A172 (cell line): ENCODE measurements around the gene RBFOX1. TPM values are rescaled to one million over a fixed set of nuclear protein-coding genes. Genes with fewer than 3 reads are reported as not detected.

Experiments used
- DNase-seq: peaks from one replicate; pipeline ENCODE4 v3.0.0-alpha.2; 2015; ENCODE audit warnings: low spot score
- total RNA-seq: library from RNA; depleted of rRNA; stranded (reverse); fragments of >200 nt; shearing (Covaris generic); gene quantifications from 2 replicates; pipeline ENCODE4 v1.2.3, GENCODE V29; 2014

RBFOX1 gene
- total RNA-seq, 1 experiment from 2014 or later: not detected

DNA sequence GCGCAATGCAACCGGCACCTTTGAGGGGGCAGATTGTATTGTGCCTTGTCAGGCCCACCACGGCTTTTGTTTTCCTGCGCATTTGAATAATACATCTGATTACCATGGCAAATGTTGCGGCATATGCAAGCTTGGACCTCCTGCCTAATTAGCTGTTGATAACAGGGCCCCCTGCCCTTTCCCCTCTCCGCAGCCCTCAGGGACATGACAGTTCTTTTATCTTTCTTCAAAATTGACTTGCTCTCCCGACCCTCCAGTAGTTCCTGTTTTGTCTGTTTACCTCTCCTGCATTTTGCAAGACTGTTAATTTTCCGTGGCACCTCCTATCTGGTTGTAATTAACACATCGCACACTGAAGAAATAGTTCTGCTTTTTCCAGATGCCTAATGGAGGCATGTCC lies 86.8 kb downstream of the RBFOX1 start:
- no peak for DNase-seq

DNA sequence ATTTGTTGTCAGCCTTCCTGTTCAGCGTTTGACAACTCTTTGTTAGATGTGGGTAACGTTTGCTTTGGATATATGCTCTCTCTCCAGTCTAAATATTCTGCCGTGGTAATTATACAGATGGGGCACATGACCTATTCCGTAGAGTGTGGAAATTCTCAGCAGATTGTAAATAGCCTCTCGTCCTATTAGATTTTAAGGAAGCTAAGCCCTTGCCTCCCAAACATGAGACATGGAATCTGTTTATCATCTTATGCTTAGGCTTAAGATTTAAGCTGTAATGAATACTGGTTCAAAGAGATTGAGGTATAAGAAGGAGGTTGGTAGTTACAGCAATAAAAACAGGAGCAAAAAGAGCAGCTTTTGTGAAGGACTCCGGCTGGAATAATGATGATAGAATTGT lies 87.4 kb downstream of the RBFOX1 start:
- DNase-seq: no peak

DNA sequence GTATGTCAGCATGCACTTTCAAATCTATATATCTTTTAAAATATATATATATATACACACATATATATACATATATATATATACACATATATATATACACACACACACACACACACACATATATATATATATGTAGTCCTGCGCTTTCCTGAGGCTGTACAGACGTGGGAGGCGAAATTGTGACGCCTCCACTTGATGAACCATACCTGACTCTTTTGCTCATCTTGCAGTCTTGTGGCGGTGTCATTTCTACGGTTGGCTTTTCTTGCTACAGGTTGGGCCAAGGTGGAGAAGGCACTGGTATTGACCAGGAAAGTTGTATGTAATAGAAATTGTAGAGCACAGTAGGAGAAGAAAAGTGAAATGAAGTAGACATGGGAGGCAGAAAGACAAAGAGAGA lies 88.2 kb downstream of the RBFOX1 start:
- DNase-seq: no peak

DNA sequence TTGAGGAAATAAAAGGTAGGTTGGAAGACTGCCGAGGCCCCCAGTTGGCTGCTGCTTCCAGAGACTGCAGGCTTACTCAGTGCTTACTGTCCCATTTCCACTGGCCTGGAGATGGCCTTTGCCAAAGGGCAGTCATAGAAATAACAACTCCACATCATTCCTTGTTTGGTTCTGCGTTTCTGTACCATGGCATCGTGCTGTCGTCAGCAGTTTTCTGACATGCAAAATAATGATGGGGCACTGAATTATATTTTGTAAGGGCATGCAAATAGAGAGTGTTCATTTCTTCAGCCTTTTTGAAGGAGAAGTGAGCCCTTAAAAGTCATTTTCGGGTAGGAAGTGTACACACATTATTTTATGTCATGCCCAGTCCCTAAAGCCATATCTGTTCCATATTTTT lies 88.9 kb downstream of the RBFOX1 start:
- DNase-seq: no peak

DNA sequence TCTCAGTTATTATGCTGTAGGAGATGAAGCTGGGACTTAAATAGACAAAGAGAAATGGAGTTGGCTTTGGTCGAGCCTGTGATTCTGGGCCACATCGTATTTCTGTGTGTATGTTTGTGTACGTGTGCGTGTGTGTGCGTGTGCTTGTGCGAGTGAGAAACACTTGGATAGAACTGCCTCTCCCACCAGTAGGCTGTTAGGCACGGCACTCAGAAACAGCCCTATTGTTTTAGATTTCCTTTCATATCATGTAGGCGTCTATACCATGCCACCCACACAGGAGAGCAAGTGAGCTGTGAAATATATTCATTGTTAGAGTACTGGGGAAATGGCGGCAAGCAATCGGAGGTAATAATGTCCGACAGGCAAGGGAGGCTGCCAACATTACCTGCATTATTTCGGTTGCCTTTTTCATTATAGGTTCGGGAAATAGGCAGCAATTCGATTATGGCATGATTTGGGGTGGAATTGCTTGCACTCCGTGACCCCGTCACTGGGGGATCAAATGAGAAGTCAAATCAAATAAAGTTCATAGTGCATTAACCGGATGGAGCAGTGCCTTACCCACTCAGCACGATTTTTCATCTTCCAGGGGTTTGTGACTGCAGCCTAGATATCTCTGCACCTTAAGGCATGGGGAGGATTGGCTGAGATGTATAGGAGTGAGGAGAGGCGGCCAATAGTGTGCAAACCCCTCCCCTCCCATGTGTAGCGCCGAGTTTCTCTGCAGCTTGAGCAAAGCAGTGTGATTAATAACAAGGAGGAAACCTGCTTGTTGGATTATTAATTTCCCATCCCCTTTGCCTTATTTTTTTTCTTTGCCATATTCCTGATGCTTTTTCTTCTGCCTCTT lies 89.6 kb downstream of the RBFOX1 start:
- no peak for DNase-seq

DNA sequence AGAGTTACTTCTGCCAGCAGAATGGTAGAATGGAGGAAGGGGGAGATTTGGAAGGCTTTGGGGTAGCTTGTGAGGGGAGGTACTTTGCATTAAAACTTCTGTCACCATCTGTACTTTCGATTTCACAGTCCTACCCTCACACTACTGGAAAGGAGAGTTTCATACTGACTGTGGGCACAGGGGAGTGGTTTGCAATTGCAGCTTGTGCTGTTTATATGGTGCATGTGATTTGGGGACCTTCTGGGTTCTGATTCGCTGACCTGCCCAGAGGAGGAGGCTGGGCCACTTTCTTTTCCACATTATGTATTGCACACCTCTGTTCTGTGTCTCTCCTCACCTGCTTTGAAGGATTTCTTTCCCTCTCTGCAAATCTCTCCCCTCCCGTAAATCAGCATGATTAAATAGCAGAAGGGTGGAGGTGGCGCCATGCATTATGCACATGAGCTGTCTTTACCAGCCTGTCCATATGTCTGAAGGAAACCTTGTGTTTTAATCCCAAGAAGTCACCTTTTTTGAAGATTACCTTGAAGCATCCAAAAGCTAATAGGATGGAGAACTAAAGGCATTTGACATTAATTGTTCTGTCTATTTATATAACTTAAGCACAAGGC lies 90.9 kb downstream of the RBFOX1 start:
- DNase-seq: no peak

DNA sequence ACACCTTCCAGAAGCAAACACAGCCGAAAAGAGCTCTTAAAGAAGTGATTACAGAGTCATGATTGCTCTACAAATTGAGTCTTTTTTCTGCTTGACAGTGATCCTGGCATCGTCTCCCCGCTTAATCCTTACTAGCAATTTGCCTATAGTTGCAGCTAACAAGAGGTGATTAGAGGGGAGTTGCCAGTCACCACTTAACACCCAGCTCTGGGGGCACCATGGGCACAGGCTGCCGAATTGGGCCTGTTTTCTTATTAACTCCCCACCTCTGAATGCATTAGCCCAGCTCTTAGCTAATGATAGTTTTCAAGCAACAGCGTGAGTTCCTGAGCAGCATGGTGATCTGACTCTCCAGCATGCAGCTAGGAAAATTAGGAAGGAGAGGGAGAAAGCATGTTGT lies 93.5 kb downstream of the RBFOX1 start:
- no peak for DNase-seq

DNA sequence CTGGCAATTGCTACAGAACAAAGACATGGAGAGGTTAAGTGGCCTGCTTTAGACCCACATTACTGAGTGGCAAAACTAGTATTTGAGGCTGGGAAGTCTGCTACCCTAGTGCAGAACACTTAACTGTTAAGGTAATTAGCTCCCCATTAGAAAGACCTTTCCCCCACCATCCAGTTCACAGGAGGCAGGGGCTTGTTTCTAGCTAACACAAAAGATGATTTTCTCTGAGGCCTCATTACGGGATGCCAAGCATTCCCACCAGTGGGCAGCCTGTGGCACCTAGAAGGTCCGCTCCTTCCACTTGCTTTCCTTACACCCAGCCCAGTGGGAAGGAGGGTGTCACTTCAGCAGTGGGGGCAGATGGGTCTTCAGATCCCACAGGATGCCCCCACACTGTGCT lies 99.1 kb downstream of the RBFOX1 start:
- DNase-seq: no peak

DNA sequence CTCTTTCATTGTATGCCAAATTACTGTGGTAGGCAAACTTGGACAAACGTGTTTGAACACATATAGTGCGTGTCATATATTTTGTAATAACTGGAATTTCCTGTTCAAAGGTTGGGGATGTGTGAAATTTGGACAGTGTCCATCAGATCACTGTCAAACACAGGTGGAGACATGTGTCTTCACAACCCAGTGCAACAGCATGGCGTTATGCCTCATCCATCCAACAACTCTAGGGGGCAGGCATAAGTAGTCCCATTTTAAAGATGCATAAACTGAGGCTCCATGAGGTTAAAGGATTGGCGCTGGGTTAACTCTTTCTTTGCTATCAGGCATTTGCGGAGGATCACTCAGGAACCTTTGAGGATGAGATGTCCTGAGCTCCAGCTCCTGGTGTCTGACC lies 103.7 kb downstream of the RBFOX1 start:
- no peak for DNase-seq

DNA sequence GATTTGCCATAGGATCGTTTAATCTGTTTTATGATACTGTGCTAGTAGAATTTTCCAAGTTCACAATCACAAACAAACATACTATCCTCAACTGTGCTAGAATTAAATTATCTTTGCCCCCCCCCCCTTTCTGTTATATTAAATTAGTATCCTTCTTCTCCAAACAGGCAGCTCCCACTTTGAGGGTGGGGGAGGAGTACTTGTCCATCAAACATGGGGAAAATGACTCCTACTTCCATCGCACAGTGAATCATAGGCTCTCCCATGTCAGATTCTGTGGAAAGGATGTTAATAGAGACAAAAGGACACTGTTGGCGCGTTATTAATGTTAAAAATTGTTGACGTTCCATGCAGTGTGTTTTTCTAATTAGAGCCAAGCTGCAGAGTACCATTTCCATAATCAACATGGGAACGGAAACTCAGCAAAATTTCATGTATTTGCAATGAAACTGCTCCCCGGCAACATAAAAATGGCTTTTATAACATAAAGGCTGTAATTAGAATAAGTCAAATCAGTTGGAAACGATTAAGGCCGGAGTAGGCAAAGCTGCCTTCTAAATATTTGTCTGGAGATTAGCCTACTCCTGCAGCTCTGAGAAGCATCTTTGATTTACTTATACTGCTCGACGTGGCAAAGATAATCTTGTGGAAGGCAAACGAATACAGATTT lies 104.6 kb downstream of the RBFOX1 start:
- DNase-seq: no peak

DNA sequence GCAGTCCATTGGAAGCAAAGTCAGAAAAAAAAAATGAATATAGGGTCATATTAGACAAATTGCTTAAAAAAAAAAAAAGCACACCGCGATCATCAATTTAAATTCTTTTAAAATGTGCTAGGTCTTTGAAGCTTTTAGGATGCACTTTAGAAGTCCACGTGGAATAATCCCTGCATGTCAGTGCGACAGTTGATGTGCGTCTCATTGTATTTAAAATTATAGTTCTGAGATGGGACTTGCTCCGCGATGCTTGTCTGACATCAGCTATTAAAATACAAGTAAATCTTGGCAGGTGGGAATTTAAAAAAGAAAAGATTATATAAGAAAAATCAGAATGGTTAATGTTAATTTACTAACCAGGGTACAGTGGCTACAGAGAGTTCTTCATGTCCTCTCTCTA lies 105.2 kb downstream of the RBFOX1 start:
- DNase-seq: no peak

DNA sequence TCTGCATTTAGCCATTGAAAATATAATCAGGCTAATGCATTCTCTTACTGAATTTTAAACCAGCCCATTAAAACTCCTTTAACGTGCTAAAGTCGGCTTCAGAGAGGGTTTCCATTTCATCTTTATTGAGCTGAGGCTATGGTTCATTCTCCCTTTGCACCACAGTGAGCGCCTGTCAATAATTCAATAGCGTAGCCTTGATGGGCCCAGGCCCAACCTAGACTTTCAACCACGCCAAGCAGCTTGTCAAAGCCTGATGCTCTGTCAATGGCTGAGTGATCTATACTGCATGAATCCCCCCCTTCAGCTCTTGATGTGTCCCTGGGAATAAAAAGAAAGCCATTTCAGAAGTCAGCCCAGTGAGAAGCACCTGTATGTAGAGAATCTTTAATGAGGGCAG lies 106.0 kb downstream of the RBFOX1 start:
- DNase-seq: no peak

DNA sequence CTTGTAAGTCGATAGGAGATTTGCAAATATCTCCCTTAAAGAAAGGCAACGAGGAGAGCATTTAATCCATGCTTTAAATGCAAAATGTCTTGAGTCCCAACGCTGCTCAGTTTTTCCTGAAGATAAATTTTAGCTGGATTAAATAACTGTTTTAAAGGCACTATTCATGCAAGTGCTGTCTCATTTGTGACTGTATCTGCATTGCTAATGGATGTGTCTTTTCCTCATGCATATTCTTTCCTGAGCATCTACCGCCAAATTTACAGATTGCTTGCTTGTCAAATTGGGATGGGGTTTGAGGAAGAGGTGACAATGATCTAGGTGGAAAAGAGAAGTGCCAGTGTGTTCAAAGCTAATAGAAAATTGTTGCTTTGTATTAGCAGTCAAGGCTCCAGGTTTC lies 106.9 kb downstream of the RBFOX1 start:
- no peak for DNase-seq

DNA sequence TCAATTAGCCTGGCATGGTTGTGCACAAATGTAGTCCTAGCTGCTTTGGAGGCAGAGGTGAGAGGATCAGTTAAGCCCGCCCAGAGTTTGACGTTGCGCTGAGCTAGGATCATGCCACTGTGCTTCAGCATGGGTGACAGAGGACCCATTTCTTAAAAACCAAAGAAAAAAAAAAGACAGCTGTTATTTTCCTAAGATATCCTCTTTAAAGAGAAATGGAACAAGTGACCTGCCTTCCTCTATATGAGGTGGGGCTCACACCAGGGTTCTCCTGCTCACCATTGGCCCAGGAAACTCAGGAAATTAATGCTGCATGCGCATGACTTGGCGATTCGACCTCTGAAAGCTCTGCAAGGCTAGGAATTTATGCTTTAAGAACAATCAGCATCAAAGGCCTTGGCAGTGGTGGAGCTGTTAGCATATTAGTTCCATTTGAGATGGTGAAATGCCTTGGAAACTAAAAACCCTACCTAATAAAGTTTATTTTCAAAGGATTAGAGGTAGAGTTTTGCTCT lies 108.3 kb downstream of the RBFOX1 start:
- no peak for DNase-seq

DNA sequence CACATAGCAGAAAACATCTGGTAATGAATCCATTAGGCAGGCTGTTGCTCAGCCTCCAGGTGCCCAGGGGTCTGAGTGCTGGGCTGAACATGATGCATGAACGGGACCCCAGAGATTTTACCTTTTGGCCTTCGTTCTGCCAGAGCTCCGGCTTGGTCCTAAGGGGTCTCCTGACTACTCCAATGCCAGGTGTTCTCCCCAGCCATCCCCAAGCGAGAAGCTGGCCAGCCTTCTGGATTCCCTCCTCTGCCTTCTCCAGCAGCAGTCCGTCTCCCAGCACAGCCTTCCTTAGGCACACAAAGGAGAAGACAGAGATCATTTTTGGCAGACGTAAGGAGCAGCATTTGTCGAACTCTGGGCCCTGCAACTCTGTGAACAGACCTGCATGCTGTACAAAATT lies 109.4 kb downstream of the RBFOX1 start:
- DNase-seq: no peak

DNA sequence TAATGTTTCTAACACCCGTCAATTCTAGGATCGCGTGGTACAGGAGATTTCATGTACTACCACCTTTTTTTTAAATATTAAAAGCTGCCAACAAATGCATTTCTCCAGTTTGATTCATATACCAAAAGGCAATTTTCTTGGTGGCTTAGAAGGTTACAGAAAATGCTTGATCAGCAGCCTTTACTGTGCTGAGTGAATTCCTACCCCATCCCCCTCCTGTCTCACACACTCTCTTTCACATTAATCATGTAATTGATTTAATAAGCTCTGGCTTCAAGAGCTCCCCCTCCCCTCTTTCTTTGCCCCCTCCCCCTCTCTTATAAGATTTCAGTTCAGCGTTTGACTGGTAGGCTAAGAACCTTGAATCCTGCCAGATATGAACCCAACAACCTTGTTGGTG lies 110.5 kb downstream of the RBFOX1 start:
- no peak for DNase-seq

DNA sequence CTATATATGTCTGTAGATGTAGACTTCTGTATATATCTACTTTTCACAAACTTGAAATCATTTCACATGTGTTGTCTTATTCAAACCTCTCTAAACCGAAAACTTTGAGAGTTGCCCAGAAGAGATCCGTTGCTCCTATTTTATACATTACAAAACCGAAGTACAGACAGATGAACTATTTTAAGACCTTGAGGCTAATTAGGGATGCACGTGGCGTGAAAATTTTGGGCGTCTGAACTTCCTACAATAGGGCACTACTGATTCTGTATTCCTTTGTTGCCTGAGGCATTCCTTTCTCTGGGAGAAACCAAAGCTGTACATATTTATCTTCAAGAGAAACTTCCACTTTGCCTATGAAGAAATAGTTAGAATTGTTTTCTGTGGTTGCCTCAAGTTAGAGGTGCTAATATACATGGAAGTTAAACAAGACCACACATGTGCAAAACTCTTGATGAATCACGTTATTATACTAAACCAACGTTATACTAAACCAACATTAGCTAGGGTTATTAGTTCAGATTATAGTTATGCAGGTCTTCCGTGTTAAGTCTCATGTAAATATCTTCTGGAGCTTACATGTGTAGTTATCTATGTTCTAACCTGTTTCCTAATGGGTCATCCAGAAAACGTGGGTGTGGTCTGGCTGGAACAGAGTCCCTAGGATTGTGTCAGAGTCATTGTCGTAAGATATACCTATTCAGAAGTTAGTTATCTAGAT lies 111.2 kb downstream of the RBFOX1 start:
- DNase-seq: no peak

DNA sequence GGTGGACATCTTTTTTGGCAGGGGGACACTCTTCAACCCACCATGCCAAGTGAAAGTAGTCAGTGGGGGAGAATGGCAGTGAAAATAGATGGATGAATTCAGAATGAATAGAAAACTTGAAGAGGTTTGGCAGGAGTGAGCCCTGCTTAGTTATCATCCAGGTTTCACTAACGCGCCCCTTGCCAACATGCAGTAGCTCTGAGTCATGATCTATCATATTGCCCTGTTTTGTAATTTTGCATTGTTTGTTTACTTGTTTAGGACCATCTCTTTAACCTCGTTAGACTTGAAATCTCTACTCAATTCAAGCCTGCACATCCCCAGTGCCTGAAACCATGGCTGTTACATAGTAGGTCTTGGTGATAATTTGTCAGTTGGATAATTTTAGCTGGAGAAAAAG lies 116.7 kb downstream of the RBFOX1 start:
- DNase-seq: no peak

DNA sequence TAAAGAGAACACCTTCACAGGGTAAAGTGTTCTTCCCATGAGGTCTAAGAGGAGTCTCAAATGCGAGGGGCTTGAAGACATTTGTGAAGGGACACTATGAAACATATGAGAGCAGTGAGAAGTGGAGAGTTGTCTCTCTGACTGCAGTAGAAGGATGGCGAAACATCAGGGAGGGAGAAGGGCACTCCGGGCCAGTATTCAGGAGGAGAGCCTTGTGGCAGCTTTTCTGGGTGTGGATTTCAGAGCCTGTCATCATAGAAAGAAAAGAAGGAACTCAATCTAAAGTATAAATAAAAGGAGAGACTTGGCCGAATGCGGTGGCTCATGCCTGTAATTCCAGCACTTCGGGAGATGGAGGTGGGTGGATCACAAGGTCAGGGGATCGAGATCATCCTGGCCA lies 117.2 kb downstream of the RBFOX1 start:
- DNase-seq: no peak

DNA sequence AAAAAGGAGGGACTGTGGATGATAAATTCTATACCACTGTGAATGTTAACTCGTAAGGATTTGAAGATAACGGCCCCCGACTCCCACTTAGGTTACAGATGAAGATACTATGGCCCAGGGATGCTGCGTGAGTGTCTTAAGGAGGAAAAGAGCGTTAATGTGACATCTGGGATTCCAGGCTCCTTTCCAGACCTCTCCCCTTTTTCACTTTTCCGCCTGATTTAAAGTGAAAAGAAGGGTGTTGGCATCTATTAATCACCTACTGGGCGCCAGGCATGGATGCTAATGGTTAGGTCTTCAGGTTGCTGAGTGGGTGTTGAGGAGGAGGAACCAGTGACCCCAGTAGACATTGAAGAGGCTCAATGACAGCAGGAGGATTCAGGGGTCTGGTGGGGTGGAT lies 117.8 kb downstream of the RBFOX1 start:
- no peak for DNase-seq

DNA sequence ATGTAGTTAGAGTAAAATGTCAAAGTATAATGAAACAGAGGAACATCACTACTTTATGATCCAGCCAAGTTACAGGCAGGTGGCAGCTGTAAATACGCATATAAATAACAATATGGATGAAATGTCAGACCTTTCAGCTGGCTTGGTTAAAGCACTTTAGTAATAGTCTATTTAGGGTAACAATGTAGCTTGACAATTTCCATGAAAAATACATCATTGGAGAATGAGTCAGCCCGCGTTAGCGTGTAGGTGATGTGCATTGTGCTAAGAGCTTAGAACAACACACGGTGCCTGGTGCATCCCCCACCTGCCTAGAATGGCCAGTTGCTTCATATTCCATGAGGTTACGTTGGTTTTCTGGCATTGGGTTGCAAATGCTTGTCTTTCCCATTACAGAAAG lies 119.4 kb downstream of the RBFOX1 start:
- no peak for DNase-seq

DNA sequence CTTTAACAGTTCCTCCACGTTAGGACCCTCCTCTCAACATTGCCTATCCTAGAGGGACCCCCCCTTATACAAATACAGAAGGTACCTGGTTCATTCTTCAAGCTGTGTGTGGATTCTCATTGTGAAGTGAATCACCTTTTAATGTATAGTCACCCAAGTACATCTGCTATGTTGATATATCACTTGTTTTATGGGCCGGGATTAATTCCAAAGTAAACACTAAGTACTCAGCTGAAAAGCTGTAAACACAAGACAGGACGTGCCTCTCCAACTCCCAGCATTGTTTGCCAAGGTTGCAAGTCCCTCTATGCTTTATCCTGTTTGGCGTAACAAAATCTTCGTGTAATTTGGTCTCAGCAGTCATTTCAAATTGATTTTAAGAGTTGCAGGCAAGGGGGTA lies 123.6 kb downstream of the RBFOX1 start:
- no peak for DNase-seq
